Fibroblast of skin of left quadriceps (primary cell): ENCODE results near the gene HERC5.
"Not testable (repeated sequence)": the region's sequence is repeated elsewhere in the genome, so short reads cannot be mapped to it uniquely, and the experiment has no call there.

Experiments used
- DNase-seq, 2 experiments: peaks; one replicate each; pipeline ENCODE4 v3.0.0-alpha.2; 2013; ENCODE audit warnings: low read depth in 2 of 2

The HERC5 gene

DNA sequence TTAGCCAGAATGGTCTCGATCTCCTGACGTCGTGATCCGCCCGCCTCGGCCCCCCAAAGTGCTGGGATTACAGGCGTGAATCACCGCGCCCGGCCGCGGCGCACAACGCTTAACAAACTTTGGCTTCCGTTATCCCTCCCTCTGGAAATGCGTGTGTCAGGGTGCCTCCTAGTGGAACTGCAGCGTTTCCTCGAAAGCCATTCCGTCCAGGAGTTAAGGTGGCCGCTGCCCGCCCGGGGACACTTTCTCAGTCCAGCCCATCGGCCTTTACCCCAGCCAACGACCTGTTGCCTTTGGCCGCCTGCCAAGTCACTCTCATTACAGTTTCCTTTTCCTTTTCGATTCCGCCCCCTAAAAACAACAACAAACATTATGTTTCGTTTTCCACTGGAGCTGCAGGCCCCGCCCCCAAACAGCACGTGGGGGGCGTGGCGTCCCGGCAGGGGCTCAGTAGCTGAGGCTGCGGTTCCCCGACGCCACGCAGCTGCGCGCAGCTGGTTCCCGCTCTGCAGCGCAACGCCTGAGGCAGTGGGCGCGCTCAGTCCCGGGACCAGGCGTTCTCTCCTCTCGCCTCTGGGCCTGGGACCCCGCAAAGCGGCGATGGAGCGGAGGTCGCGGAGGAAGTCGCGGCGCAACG lies at the start of gene HERC5:
TSS of gene HERC5 (plus strand) at position 450 of the 637 bp plus-strand sequence. CDS start at position 601, 151 bp downstream.
- peak; percentile 64 to 65 for DNase-seq

DNA sequence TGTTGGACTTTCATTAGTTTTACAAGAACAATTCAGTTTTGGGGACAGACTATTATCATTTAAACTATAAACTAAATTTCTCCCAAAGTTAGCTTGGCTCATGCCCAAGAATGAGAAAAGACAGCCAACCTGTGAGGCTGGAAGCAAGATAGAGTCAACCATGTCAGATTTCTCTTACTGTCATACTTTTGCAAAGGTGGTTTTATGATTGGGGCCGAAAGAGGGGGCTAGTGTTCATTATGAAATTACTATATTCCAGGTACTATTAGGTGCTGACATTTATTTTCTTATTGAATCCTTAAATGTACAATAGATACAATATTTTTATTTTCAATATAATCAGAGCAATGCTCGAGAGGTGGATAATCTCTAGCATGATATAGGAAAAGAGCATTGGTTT lies 47.7 kb upstream of the HERC5 start:
- no peak for DNase-seq

- no peak for DNase-seq
Observed at GRCh38 chr4:88409789-88410188, 47.1 kb upstream of the HERC5 start.

GRCh38 chr4:88411491-88412096 lies 45.3 kb upstream of the HERC5 start:
- no peak for DNase-seq

GRCh38 chr4:88413801-88414200 lies 43.1 kb upstream of the HERC5 start:
- DNase-seq: no peak

GRCh38 chr4:88414755-88415154 lies 42.2 kb upstream of the HERC5 start:
- DNase-seq: no peak

DNA sequence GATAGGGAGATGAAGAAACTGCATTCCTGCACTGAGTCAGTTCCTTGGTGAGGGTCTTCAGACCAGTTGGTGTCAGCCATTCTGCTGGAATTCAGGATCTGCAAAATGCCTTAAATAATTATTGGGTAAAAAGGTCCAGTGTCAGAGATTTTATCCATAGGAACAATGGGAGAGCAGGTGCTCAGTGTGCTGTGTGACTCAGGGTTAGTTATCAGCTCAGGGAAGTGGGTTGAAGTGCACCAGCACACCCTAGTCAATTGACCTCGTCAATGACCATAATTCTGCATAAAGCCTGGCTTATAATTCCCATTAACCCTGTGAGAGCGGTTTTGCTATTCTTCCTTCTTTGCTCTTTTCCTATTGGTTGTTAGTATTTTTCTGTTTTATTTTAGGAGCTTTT lies 40.9 kb upstream of the HERC5 start:
- DNase-seq: no peak

DNA sequence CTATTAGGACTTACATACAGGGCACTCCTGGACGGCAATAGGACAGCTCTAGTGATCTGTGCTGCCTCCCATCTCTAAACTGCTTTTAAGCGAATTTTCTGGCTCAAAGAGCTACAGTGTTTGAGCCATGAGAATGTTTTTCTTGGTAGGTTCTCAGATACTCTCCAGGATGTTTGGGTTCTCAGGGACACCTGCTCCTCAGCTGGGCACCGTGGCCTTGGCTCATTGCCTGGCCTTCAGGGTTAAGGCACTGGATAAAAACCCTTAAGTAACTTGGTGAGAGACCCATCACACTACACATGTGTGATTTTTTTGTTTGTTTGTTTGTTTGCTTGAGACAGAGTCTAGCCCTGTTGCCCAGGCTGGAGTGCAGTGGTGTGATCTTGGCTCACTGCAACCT lies 38.5 kb upstream of the HERC5 start:
- DNase-seq: no peak

- DNase-seq: no peak
Observed at GRCh38 chr4:88419874-88420273, 37.0 kb upstream of the HERC5 start.

- DNase-seq: no peak
Observed at GRCh38 chr4:88420844-88421243, 36.1 kb upstream of the HERC5 start.

DNA sequence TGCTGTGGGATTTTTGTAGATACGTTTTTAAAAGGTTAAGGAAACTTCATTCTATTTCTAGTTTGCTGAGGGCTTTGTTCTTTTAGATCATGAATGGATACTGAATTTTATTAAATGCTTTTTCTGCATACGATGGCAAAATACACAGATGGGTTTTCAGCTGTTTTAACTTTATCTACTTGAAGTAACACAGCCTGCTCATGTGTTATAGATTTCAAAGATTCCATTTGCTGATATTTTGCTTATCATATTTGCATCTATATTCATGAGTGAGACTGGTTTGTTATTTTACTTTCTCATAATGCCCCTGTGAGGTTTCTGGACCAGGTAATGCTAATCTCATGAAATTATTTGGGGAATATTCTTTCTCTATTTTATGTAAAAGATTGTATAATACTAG lies 34.5 kb upstream of the HERC5 start:
- no peak for DNase-seq

DNA sequence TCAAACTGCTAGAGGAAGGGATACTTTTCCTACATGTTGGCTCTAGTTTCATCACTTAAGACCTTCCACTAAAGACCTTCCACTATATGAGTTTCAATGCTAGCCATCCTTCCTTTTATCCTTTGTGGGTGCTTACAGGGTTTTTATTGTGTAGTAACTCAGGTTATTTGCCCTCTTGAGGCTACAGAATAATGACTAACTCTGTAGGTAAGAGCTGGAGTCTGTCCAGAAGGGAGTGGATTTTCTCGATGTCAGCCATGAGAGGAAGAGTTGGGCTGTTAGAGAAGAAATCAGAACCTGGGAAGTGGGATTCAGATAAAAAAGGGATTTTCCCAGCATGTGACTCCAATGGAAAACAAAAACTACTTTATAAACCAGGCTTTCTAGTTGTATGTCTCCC lies 27.5 kb upstream of the HERC5 start:
- DNase-seq: no peak

- DNase-seq: no peak
Observed at GRCh38 chr4:88435987-88436693, 20.8 kb upstream of the HERC5 start.

- not testable (repeated sequence) for DNase-seq
Observed at GRCh38 chr4:88437873-88438272, 19.0 kb upstream of the HERC5 start.

- no peak for DNase-seq
Observed at GRCh38 chr4:88439161-88439760, 17.7 kb upstream of the HERC5 start.

DNA sequence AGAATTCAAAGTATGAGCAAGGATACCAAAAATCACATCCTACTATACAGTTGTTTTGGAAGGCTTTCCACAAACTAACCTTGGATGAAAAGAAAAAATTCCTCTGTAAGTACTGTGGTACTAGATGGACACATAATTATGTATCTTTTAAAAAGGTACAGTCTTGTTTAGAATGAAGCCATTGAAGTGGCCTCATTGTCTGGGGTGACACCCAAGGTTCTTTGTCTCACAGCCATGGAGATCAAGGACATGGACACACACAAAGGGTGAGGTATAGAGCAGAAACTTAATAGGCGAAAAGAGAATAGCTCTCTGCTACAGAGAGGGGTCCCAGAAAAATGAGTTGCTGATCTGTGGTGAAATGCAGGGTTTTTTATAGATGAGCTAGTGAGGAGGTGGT lies 16.8 kb upstream of the HERC5 start:
- DNase-seq: no peak

GRCh38 chr4:88441696-88442095 lies 15.2 kb upstream of the HERC5 start:
- DNase-seq: no peak

DNA sequence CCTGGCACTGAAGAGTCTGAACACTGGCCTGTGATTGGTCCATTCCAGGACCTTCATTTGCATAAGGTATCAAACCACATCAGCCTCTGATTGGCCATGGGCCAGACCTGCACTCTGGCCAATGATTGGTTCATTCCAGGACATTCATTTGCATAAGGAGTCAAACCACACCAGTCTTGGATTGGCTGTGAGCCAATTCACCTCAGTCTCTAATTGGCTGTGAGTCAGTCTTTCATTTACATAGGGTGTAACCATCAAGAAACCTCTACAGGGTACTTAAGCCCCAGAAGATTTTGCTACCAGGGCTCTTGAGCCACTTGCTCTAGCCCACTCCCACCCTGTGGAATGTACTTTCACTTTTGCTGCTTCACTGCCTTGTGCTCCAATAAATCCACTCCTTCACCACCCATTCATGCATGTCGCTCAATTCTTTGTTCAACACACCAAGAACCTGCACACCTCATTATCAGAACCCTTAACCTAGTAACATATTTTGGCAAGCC lies 14.2 kb upstream of the HERC5 start:
- no peak for DNase-seq

DNA sequence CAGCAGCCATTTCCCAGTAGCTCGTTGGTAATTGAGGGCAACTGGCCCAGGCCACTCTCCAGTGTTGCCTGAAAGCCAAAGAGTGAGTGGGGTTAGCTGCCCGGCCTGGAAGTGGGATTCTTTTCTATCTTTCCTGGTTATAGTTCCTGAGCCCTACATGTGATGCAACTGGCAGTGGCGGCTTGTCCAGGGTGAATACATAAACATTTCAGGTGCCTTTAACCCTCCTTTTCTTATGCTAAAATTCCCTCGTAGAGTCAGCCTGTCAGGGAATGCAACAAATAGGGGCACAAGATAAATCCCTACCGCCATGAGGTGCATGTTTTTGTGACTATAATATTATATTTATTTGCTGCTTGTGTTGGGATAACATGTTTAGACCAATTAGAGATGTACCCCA lies 13.4 kb upstream of the HERC5 start:
- DNase-seq: no peak

- DNase-seq: no peak
Observed at GRCh38 chr4:88445252-88445651, 11.7 kb upstream of the HERC5 start.

GRCh38 chr4:88446124-88446523 lies 10.8 kb upstream of the HERC5 start:
- DNase-seq: no peak

- no peak for DNase-seq
Observed at GRCh38 chr4:88447371-88448095, 9.4 kb upstream of the HERC5 start.
